CD4-positive, alpha-beta T cell (primary cell): ENCODE data around the gene HOXD11. TPM values are rescaled to one million over a fixed set of nuclear protein-coding genes. Genes with fewer than 3 reads are reported as not detected.

ENCODE experiments used
- ATAC-seq: fragments of 200-7000 bp; cut with Tn5 transposase; one replicate; pipeline ENCODE4 v1.10.0; 2022; ENCODE audit warnings: mild to moderate bottlenecking; ENCODE audit not compliant: poor library complexity
- CTCF ChIA-PET: fragments of 350-600 bp; sonication (Branson Sonifier 250); formaldehyde crosslinking; loops from one replicate; lab custom pipeline; 2021; ENCODE audit warnings: antibody characterized with exemption, inconsistent platforms; lab: Charles Lee
- POLR2A ChIA-PET: fragments of 350-600 bp; sonication (Branson Sonifier 250); formaldehyde crosslinking; loops from one replicate; lab custom pipeline; 2021; ENCODE audit warnings: antibody characterized with exemption, inconsistent platforms; lab: Charles Lee
- DNase-seq, 14 experiments: peaks; one replicate each; pipeline ENCODE4 v3.0.0-alpha.2; 2013 to 2020; ENCODE audit warnings: mixed read lengths in 2 of 14
- H3K27ac ChIP-seq, 2 donors: one replicate each; pipeline versions ENCODE4 v1.5.1 to v1.7.0; 2013; ENCODE audit warnings: low read length in 2 of 2, low read depth in 1 of 2, mild to moderate bottlenecking in 1 of 2
- H3K27me3 ChIP-seq, 2 experiments: 1 replicate in 1 of 2; 2 replicates in 1 of 2; pipeline versions ENCODE4 v1.6.1 to v1.7.0; 2013; ENCODE audit warnings: low read length in 2 of 2, control low read depth in 1 of 2, mild to moderate bottlenecking in 1 of 2, moderate library complexity in 1 of 2; ENCODE audit not compliant: insufficient read depth in 2 of 2, control insufficient read depth in 1 of 2
- H3K36me3 ChIP-seq: one replicate; pipeline ENCODE4 v1.6.1; 2013; ENCODE audit warnings: low read length, control low read depth; ENCODE audit not compliant: insufficient read depth
- H3K4me1 ChIP-seq: one replicate; pipeline ENCODE4 v1.6.1; 2013; ENCODE audit warnings: low read length, control low read depth; ENCODE audit not compliant: insufficient read depth
- H3K4me3 ChIP-seq: one replicate; pipeline ENCODE4 v1.5.1; 2013; ENCODE audit warnings: mild to moderate bottlenecking, low read length, moderate library complexity
- H3K9me3 ChIP-seq, 2 experiments: 1 replicate in 1 of 2; 2 replicates in 1 of 2; pipeline versions ENCODE4 v1.6.1 to v1.7.0; 2013; ENCODE audit warnings: low read length in 2 of 2, mild to moderate bottlenecking in 2 of 2, control low read depth in 1 of 2, moderate library complexity in 1 of 2; ENCODE audit not compliant: control insufficient read depth in 1 of 2, insufficient read depth in 1 of 2
- H3K27ac Mint-ChIP-seq: one replicate; pipeline ENCODE4 v1.8.0; 2020; ENCODE audit warnings: mixed read lengths
- H3K27me3 Mint-ChIP-seq: one replicate; pipeline ENCODE4 v1.8.0; 2021; ENCODE audit warnings: mixed read lengths
- H3K36me3 Mint-ChIP-seq: one replicate; pipeline ENCODE4 v1.8.0; 2021; ENCODE audit warnings: low read depth, mixed read lengths
- H3K4me1 Mint-ChIP-seq: one replicate; pipeline ENCODE4 v1.8.0; 2021; ENCODE audit warnings: low read depth, mixed read lengths
- H3K4me3 Mint-ChIP-seq: one replicate; pipeline ENCODE4 v1.8.0; 2020; ENCODE audit warnings: mild to moderate bottlenecking, mixed read lengths
- H3K9me3 Mint-ChIP-seq: one replicate; pipeline ENCODE4 v1.8.0; 2020; ENCODE audit warnings: mixed read lengths
- intact Hi-C, 2 experiments: fragments of 100-400 bp; cut with DNase I in 1 of 2; cut with micrococcal nuclease in 1 of 2; formaldehyde crosslinking; loops; one replicate each; pipeline versions ENCODE4 v1.15.1 to v1.9.0; 2023 to 2025; cut with DNase I, micrococcal nuclease
- total RNA-seq, 174 experiments: library from RNA in 2 of 174; stranded (reverse) in 2 of 174; gene quantifications; one replicate each; pipeline ENCODE4 v1.2.3 and lab custom pipeline; 2021 to 2026
- TF ChIP-seq, protein P1 (sequence below): fragments of 200-600 bp; IDR thresholded peaks from one replicate; pipeline ENCODE4 v1.8.0; 2022; ENCODE audit warnings: antibody characterized with exemption, mild to moderate bottlenecking

The HOXD11 gene
- total RNA-seq, 2 experiments from 2014 or later, result not detected

GRCh38 chr2:176149939-176150583, 43.0 kb downstream of the HOXD11 start:
- Histone ChIP-seq H3K27me3 (peaks cover 83 to 96% of the 10 kb centered on the region in 2 experiments), H3K9me3 (peaks cover 0 to 47% of the 10 kb centered on the region in 2 experiments), H3K36me3 (no peaks in the 10 kb centered on the region), H3K4me3 (no peak overlapping the region), H3K27ac (no peak overlapping the region), H3K4me1 (peaks cover 11% of the 10 kb centered on the region)
- CTCF ChIA-PET, result no interaction called here
- Mint-ChIP-seq H3K36me3 (no peaks in the 10 kb centered on the region), H3K4me1 (no peaks in the 10 kb centered on the region), H3K27ac (no peak overlapping the region), H3K27me3 (peaks cover 94% of the 10 kb centered on the region), H3K4me3 (no peak overlapping the region), H3K9me3 (no peaks in the 10 kb centered on the region)
- POLR2A ChIA-PET, result no interaction called here
- DNase-seq (no peak), ATAC-seq (no peak)
- TF ChIP-seq, protein P1, sequence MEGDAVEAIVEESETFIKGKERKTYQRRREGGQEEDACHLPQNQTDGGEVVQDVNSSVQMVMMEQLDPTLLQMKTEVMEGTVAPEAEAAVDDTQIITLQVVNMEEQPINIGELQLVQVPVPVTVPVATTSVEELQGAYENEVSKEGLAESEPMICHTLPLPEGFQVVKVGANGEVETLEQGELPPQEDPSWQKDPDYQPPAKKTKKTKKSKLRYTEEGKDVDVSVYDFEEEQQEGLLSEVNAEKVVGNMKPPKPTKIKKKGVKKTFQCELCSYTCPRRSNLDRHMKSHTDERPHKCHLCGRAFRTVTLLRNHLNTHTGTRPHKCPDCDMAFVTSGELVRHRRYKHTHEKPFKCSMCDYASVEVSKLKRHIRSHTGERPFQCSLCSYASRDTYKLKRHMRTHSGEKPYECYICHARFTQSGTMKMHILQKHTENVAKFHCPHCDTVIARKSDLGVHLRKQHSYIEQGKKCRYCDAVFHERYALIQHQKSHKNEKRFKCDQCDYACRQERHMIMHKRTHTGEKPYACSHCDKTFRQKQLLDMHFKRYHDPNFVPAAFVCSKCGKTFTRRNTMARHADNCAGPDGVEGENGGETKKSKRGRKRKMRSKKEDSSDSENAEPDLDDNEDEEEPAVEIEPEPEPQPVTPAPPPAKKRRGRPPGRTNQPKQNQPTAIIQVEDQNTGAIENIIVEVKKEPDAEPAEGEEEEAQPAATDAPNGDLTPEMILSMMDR, result no peak
- intact Hi-C loops, result no loop called here

DNA sequence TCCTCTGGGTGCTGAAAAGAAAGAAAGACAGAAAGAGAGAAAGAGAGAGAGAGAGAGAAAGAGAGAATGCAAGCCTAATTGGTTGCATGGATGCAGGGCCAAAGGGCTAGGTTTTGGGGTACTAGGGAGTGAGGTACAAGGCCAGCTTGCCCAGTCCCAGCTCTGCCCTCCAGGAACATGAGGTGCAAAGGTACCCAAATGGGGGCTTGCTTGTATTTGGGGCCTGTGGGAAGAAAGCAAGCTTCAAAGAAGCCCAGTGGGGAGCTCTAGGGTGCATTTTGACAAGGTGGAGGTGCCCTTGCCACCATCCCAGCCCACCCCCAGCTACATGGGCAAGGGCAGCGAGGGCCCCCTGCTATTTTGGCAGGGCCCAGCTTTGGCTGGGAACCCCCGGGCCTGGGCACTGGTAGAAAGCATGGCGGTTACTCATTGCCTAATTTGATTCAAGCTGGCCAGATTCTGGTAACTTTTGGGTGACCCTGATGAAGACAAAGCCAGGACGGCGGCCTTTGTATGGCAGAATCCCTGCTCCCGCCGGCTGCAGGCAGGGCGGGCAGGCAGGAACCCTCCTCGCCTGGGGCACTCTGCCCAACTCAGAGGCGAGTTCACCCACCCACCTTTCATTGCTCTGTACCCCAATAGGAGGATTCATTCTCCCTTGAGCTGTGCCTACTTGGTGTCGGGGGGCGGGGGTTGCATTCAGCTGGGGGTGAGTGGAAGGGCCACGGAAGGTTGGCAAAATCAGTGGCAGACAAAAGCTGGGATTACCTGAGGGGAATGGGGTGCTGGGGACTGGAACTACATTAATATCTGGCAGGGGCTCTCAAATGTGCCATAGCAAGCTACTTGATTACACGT, 43.7 kb downstream of the HOXD11 start:
- Mint-ChIP-seq H3K27me3 (peaks cover 94% of the 10 kb centered on the region), H3K4me1 (no peaks in the 10 kb centered on the region), H3K9me3 (no peaks in the 10 kb centered on the region), H3K36me3 (no peaks in the 10 kb centered on the region), H3K4me3 (no peak overlapping the region), H3K27ac (no peak overlapping the region)
- Histone ChIP-seq H3K4me1 (peaks cover 11% of the 10 kb centered on the region), H3K9me3 (peaks cover 0 to 50% of the 10 kb centered on the region in 2 experiments), H3K4me3 (no peak overlapping the region), H3K27me3 (peaks cover 81 to 96% of the 10 kb centered on the region in 2 experiments), H3K27ac (no peak overlapping the region), H3K36me3 (no peaks in the 10 kb centered on the region)
- ChIA-PET CTCF (interaction anchor here (0.6 kb wide), 1 partner anchor 951 kb away, joined by 3 read pairs; no protein-coding TSS in a partner anchor), POLR2A (no interaction called here)
- TF ChIP-seq, protein P1, result no peak
- DNase-seq (no peak), ATAC-seq (no peak)
- intact Hi-C loops, result no loop called here

DNA sequence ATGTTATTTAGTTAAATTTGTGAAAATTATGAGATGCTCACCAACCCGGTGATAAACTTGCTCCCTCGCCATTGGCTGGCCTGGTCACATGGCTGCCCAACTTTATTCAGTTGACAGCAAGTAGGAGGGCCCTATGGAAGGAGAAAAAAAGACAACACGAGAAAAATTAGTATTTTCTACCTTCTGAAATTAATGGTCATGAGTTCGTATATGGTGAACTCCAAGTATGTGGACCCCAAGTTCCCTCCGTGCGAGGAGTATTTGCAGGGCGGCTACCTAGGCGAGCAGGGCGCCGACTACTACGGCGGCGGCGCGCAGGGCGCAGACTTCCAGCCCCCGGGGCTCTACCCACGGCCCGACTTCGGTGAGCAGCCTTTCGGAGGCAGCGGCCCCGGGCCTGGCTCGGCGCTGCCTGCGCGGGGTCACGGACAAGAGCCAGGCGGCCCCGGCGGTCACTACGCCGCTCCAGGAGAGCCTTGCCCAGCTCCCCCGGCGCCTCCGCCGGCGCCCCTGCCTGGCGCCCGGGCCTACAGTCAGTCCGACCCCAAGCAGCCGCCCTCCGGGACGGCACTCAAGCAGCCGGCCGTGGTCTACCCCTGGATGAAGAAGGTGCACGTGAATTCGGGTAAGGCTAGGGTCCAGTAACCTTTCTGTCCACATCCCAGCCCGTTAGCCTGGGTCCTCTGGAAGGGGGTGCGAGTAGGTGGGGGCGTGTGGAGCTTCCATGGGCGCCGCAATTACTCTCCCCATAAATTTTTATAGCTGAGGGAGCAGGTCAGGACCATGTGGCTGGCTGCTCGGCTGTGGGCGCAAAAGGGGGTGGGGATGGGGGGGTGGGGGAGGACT, 44.6 kb downstream of the HOXD11 start, which contains the start of gene HOXD4:
TSS of gene HOXD4 (plus strand) at position 109 of the 846 bp plus-strand sequence. CDS start at position 193, 84 bp downstream.
- peaks cover 94% of the 10 kb centered on the region for H3K27me3 Mint-ChIP-seq
- Histone ChIP-seq H3K27me3 (peaks cover 78 to 96% of the 10 kb centered on the region in 2 experiments), H3K4me1 (peaks cover 11% of the 10 kb centered on the region), H3K9me3 (peaks cover 0 to 56% of the 10 kb centered on the region in 2 experiments), H3K36me3 (no peaks in the 10 kb centered on the region), H3K4me3 (no peak within 1 kb of the TSS), H3K27ac (no peak within 1 kb of the TSS)
- H3K4me3 Mint-ChIP-seq, result no peak within 1 kb of the TSS
- H3K9me3 Mint-ChIP-seq, result no peaks in the 10 kb centered on the region
- CTCF ChIA-PET, result interaction anchor here (0.6 kb wide), 1 partner anchor 952 kb away, joined by 3 read pairs; no protein-coding TSS in a partner anchor
- DNase-seq (no peak), ATAC-seq (no peak)
- TF ChIP-seq, protein P1, result no peak
- intact Hi-C loops, result no loop called here
- H3K4me1 Mint-ChIP-seq, result peaks cover 2% of the 10 kb centered on the region
- no peak within 1 kb of the TSS for H3K27ac Mint-ChIP-seq
- POLR2A ChIA-PET, result no interaction called here
- no peaks in the 10 kb centered on the region for H3K36me3 Mint-ChIP-seq
